CD14-positive monocyte (primary cell): ENCODE results near the gene GRK1. TPM values are rescaled to one million over a fixed set of nuclear protein-coding genes. Genes with fewer than 3 reads are reported as not detected.

ENCODE experiments used
- DNase-seq, 3 donors: peaks; one replicate each; pipeline ENCODE4 v3.0.0-alpha.2; 2011 to 2022
- H2AFZ ChIP-seq: 2 replicates; pipeline ENCODE4 v1.6.0; 2012; ENCODE audit warnings: mild to moderate bottlenecking, low read depth, low read length, inconsistent platforms; ENCODE audit not compliant: insufficient read depth, poor library complexity, severe bottlenecking
- H3K27ac ChIP-seq, 2 donors: 1 replicate in 1 of 2; 2 replicates in 1 of 2; pipeline ENCODE4 v1.5.1; 2012 to 2013; ENCODE audit warnings: low read length in 2 of 2, control low read depth in 1 of 2, inconsistent platforms in 1 of 2, low read depth in 1 of 2, mild to moderate bottlenecking in 1 of 2
- H3K27me3 ChIP-seq, 2 donors: one replicate each; pipeline versions ENCODE4 v1.6.0 to v1.6.1; 2011 to 2013; ENCODE audit warnings: low read length in 2 of 2; ENCODE audit not compliant: control insufficient read depth in 2 of 2, insufficient read depth in 2 of 2
- H3K36me3 ChIP-seq, 2 donors: replicated peaks in 1 of 2; 1 replicate in 1 of 2; 2 replicates in 1 of 2; pipeline versions ENCODE4 v1.5.1 to v1.6.1; 2012 to 2013; ENCODE audit warnings: low read length in 2 of 2, control low read depth in 1 of 2, inconsistent platforms in 1 of 2, mild to moderate bottlenecking in 1 of 2; ENCODE audit not compliant: insufficient read depth in 2 of 2, control insufficient read depth in 1 of 2
- H3K4me1 ChIP-seq, 2 donors: 1 replicate in 1 of 2; 2 replicates in 1 of 2; pipeline versions ENCODE4 v1.5.1 to v1.6.1; 2012 to 2013; ENCODE audit warnings: low read length in 2 of 2, control low read depth in 1 of 2, inconsistent platforms in 1 of 2, mild to moderate bottlenecking in 1 of 2, moderate library complexity in 1 of 2; ENCODE audit not compliant: insufficient read depth in 2 of 2, control insufficient read depth in 1 of 2
- H3K4me2 ChIP-seq: replicated peaks from 2 replicates; pipeline ENCODE3; 2012; ENCODE audit warnings: low read length, moderate library complexity, mild to moderate bottlenecking; ENCODE audit not compliant: poor library complexity, severe bottlenecking; ENCODE audit errors: extremely low read depth
- H3K4me3 ChIP-seq, 3 experiments: fragments of 200-600 bp in 1 of 3; sonication (generic) in 1 of 3; replicated peaks in 1 of 3; 1 replicate in 2 of 3; 2 replicates in 1 of 3; pipeline ENCODE4 v1.5.1; 2011 to 2013; ENCODE audit warnings: low read length in 3 of 3, mild to moderate bottlenecking in 3 of 3, control low read depth in 2 of 3, low read depth in 2 of 3, inconsistent platforms in 1 of 3, moderate library complexity in 1 of 3
- H3K79me2 ChIP-seq: 2 replicates; pipeline ENCODE4 v1.6.0; 2012; ENCODE audit warnings: mild to moderate bottlenecking, control low read depth, inconsistent platforms, low read length, moderate library complexity; ENCODE audit not compliant: insufficient read depth
- H3K9ac ChIP-seq: 2 replicates; pipeline ENCODE4 v1.6.0; 2017; ENCODE audit warnings: low read length, mild to moderate bottlenecking; ENCODE audit not compliant: insufficient read depth, poor library complexity, severe bottlenecking
- H3K9me3 ChIP-seq, 2 donors: replicated peaks in 1 of 2; 1 replicate in 1 of 2; 2 replicates in 1 of 2; pipeline versions ENCODE4 v1.5.1 to v1.6.1; 2012 to 2013; ENCODE audit warnings: low read length in 2 of 2, control low read depth in 1 of 2; ENCODE audit not compliant: control insufficient read depth in 1 of 2, insufficient read depth in 1 of 2
- H4K20me1 ChIP-seq: 2 replicates; pipeline ENCODE4 v1.6.0; 2012; ENCODE audit warnings: mild to moderate bottlenecking, low read length, control low read depth, moderate library complexity; ENCODE audit not compliant: insufficient read depth
- H3K27ac Mint-ChIP-seq, 7 donors: one replicate each; pipeline ENCODE4 v1.8.0; 2020; ENCODE audit warnings: mild to moderate bottlenecking in 7 of 7, mixed read lengths in 7 of 7, moderate library complexity in 6 of 7, inconsistent platforms in 2 of 7
- H3K27me3 Mint-ChIP-seq, 3 donors: one replicate each; pipeline ENCODE4 v1.8.0; 2021 to 2022; ENCODE audit warnings: low read depth in 3 of 3, mild to moderate bottlenecking in 3 of 3, mixed read lengths in 3 of 3, moderate library complexity in 3 of 3, inconsistent platforms in 1 of 3
- H3K36me3 Mint-ChIP-seq, 2 donors: one replicate each; pipeline ENCODE4 v1.8.0; 2020; ENCODE audit warnings: mixed read lengths in 2 of 2, inconsistent platforms in 1 of 2, mild to moderate bottlenecking in 1 of 2
- H3K4me1 Mint-ChIP-seq: one replicate; pipeline ENCODE4 v1.8.0; 2020; ENCODE audit warnings: mild to moderate bottlenecking, mixed read lengths
- H3K4me3 Mint-ChIP-seq, 2 donors: one replicate each; pipeline ENCODE4 v1.8.0; 2020; ENCODE audit warnings: mild to moderate bottlenecking in 2 of 2, mixed read lengths in 2 of 2, moderate library complexity in 1 of 2
- H3K9me3 Mint-ChIP-seq, 7 donors: one replicate each; pipeline ENCODE4 v1.8.0; 2020 to 2022; ENCODE audit warnings: mixed read lengths in 7 of 7, mild to moderate bottlenecking in 6 of 7, moderate library complexity in 6 of 7, inconsistent platforms in 2 of 7
- CTCF ChIP-seq: fragments of 200-600 bp; IDR thresholded peaks from one replicate; pipeline ENCODE4 v1.8.0; 2022; ENCODE audit warnings: antibody characterized with exemption, mild to moderate bottlenecking
- WGBS: methylation state at CpG from one replicate; pipeline ENCODE4 v1.1.5; 2013; ENCODE audit warnings: missing lambda C conversion rate; ENCODE audit not compliant: insufficient coverage; 5-methylcytosine and 5-hydroxymethylcytosine counted together
- intact Hi-C, 2 donors: fragments of 100-400 bp; cut with micrococcal nuclease; formaldehyde crosslinking; loops; one replicate each; pipeline versions ENCODE4 v1.15.0 to v1.15.1; 2023
- polyA plus RNA-seq, 3 donors: library from polyadenylated mRNA; depleted of rRNA in 1 of 3; unstranded in 2 of 3; stranded (reverse) in 1 of 3; fragments of 300-500 nt in 2 of 3; fragments of >200 nt in 1 of 3; fragmentation: Illumina TruSeq in 2 of 3; gene quantifications; 1 replicate in 2 of 3; 2 replicates in 1 of 3; pipeline ENCODE4 v1.2.3, GENCODE V29; 2012 to 2021

GRK1 gene
- polyA plus RNA-seq, 3 donors, result not detected

GRCh38 chr13:113726961-113727411, 60.0 kb downstream of the GRK1 start:
- Histone ChIP-seq H2AFZ (no peak overlapping the region), H3K9me3 (peaks cover 13 to 31% of the 10 kb centered on the region in 2 donors), H4K20me1 (no peaks in the 10 kb centered on the region), H3K4me1 (peaks cover 7 to 9% of the 10 kb centered on the region in 2 donors), H3K4me2 (no peak overlapping the region), H3K9ac (no peak overlapping the region), H3K36me3 (no peaks in the 10 kb centered on the region), H3K27ac (no peak overlapping the region), H3K79me2 (no peaks in the 10 kb centered on the region), H3K4me3 (no peak overlapping the region), H3K27me3 (peaks cover 0 to 18% of the 10 kb centered on the region in 2 donors)
- no peak for DNase-seq
- H3K9me3 Mint-ChIP-seq, result peaks cover 7 to 20% (median 14%) of the 10 kb centered on the region in 7 donors
- H3K27ac Mint-ChIP-seq, result peak overlapping the region in 1 of 7 donors; percentile 30
- intact Hi-C loops, result no loop called here
- WGBS, result 91% methylated on average over 10 of the region's 10 CpGs
- H3K4me1 Mint-ChIP-seq, result peaks cover 6% of the 10 kb centered on the region
- H3K36me3 Mint-ChIP-seq, result no peaks in the 10 kb centered on the region
- TF ChIP-seq CTCF, result no peak
- no peak overlapping the region for H3K4me3 Mint-ChIP-seq
- H3K27me3 Mint-ChIP-seq, result peaks cover 21 to 48% (median 34%) of the 10 kb centered on the region in 3 donors

DNA sequence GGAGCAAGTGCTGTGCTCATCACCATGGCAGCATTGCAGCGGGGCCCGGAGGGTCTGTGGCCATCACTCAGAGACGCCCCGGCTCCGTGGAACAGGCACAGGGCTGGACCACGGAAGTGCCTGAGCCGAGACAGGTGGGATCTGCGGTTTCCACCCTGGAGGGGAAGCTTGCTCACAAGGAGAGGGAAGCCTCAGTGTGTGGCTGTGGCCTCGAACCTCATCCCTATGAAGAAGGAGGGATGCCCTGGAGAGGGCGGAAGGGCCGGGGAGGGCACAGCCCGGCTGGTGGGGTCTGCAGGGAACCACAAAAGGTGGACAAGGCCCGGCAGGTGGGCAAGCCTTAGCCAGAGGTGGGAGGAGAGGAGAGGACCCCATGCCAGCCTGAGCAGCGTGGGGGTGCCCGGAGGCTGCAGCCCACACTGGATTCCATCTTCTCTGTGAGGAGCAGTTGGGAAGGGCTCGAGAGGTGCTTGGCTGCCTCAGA, 61.6 kb downstream of the GRK1 start:
- H3K9ac ChIP-seq, result no peak overlapping the region
- H3K79me2 ChIP-seq, result no peaks in the 10 kb centered on the region
- H3K27me3 ChIP-seq, result peaks cover 0 to 18% of the 10 kb centered on the region in 2 donors
- no peaks in the 10 kb centered on the region for H4K20me1 ChIP-seq
- peaks cover 7 to 20% (median 14%) of the 10 kb centered on the region in 7 donors for H3K9me3 Mint-ChIP-seq
- WGBS, result 92% methylated on average over 16 of the region's 16 CpGs
- peaks cover 7 to 14% of the 10 kb centered on the region in 2 donors for H3K4me1 ChIP-seq
- peaks cover 21 to 54% (median 38%) of the 10 kb centered on the region in 3 donors for H3K27me3 Mint-ChIP-seq
- H3K36me3 Mint-ChIP-seq, result no peaks in the 10 kb centered on the region
- H2AFZ ChIP-seq, result no peak overlapping the region
- no peak overlapping the region for H3K27ac Mint-ChIP-seq
- DNase-seq, result no peak
- peaks cover 13 to 36% of the 10 kb centered on the region in 2 donors for H3K9me3 ChIP-seq
- H3K4me3 ChIP-seq, result no peak overlapping the region
- peaks cover 14% of the 10 kb centered on the region for H3K4me1 Mint-ChIP-seq
- intact Hi-C loops, result no loop called here
- H3K4me3 Mint-ChIP-seq, result peak overlapping the region in 1 of 2 donors; percentile 31
- no peak overlapping the region for H3K27ac ChIP-seq
- no peak overlapping the region for H3K4me2 ChIP-seq
- TF ChIP-seq CTCF, result no peak
- no peaks in the 10 kb centered on the region for H3K36me3 ChIP-seq
